A549 (cell line): ENCODE measurements around the gene MRPL55. TPM values are rescaled to one million over a fixed set of nuclear protein-coding genes. Genes with fewer than 3 reads are reported as not detected.

Experiments used
- ATAC-seq, 2 experiments: fragments of 200-7000 bp in 1 of 2; fragments of >200 bp in 1 of 2; cut with Nextera tagmentation in 1 of 2; cut with Tn5 transposase in 1 of 2; 3 replicates each; pipeline versions ENCODE4 v1.8.0 to v1.9.1; 2018 to 2020; ENCODE audit warnings: mild to moderate bottlenecking in 1 of 2, moderate library complexity in 1 of 2
- CTCF ChIA-PET: fragments of 300-600 bp; sonication (Branson Sonifier 250); formaldehyde crosslinking; extraction: SDS; loops from one replicate; lab custom pipeline; 2021; ENCODE audit warnings: antibody characterized with exemption, inconsistent platforms; lab: Yijun Ruan, JAX
- POLR2A ChIA-PET: fragments of 350-600 bp; formaldehyde crosslinking; extraction: SDS; loops from one replicate; lab custom pipeline; 2021; ENCODE audit warnings: antibody characterized with exemption, inconsistent platforms; lab: Yijun Ruan, JAX
- DNase-seq, 2 experiments: peaks; one replicate each; pipeline versions ENCODE4 v3.0.0 to v3.0.0-alpha.2; 2011 to 2016; ENCODE audit warnings: low read depth in 1 of 2, low spot score in 1 of 2
- FAIRE-seq: peaks from 2 replicates; lab custom pipeline; 2011; peaks lifted over from hg19 to GRCh38; lab: Jason Lieb, UNC
- H3K27ac ChIP-seq, 2 experiments: fragments of >200 bp; sonication (Bioruptor Twin); formaldehyde crosslinking; 3 replicates each; pipeline ENCODE4 v1.5.1; 2016 to 2017
- H3K4me1 ChIP-seq: fragments of >200 bp; sonication (Bioruptor Twin); formaldehyde crosslinking; 3 replicates; pipeline ENCODE4 v1.6.1; 2016
- H3K4me2 ChIP-seq: fragments of >200 bp; sonication (Bioruptor Twin); formaldehyde crosslinking; 3 replicates; pipeline ENCODE4 v1.6.1; 2016
- H3K4me3 ChIP-seq: fragments of >200 bp; sonication (Bioruptor Twin); formaldehyde crosslinking; 3 replicates; pipeline ENCODE4 v1.5.1; 2016
- H3K9me3 ChIP-seq: fragments of >200 bp; sonication (Bioruptor Twin); formaldehyde crosslinking; 3 replicates; pipeline ENCODE4 v1.6.1; 2016
- BHLHE40 ChIP-seq: IDR thresholded peaks from 2 replicates; pipeline ENCODE4 v1.6.1; 2012; ENCODE audit warnings: low read depth, low read length, inconsistent platforms
- CBX2 ChIP-seq: fragments of 200-600 bp; sonication (generic); IDR thresholded peaks from 2 replicates; pipeline ENCODE4 v1.6.1; 2016; ENCODE audit warnings: low read depth, mild to moderate bottlenecking, borderline replicate concordance
- CBX8 ChIP-seq: fragments of 200-600 bp; sonication (generic); IDR thresholded peaks from 2 replicates; pipeline ENCODE4 v1.6.1; 2016
- CEBPB ChIP-seq, 2 experiments: fragments of >200 bp in 1 of 2; sonication (Bioruptor Twin) in 1 of 2; formaldehyde crosslinking in 1 of 2; IDR thresholded peaks; 2 replicates each; pipeline ENCODE4 v1.6.1; 2012 to 2016
- CHD2 ChIP-seq: fragments of 150-350 bp; IDR thresholded peaks from 2 replicates; pipeline ENCODE4 v1.6.1; 2014; ENCODE audit warnings: low read length; ENCODE audit not compliant: partially characterized antibody
- CTCF ChIP-seq: fragments of >200 bp; sonication (Bioruptor Twin); formaldehyde crosslinking; IDR thresholded peaks from 3 replicates; pipeline ENCODE4 v1.5.1; 2016
- EHF ChIP-seq: fragments of 250-450 bp; sonication (Bioruptor Pico); IDR thresholded peaks from 2 replicates; pipeline ENCODE4 v1.5.0; 2020; ENCODE audit warnings: mild to moderate bottlenecking
- EP300 ChIP-seq, 2 experiments: fragments of >200 bp; sonication (Bioruptor Twin); formaldehyde crosslinking; IDR thresholded peaks; 2 replicates in 1 of 2; 3 replicates in 1 of 2; pipeline ENCODE4 v1.6.1; 2016 to 2017
- FOSL2 ChIP-seq, 2 experiments: fragments of 450-650 bp in 1 of 2; fragments of >200 bp in 1 of 2; sonication (Bioruptor Twin) in 1 of 2; formaldehyde crosslinking; IDR thresholded peaks; 2 replicates each; pipeline versions ENCODE4 v1.5.0 to v1.6.1; 2016 to 2020; ENCODE audit warnings: mild to moderate bottlenecking in 1 of 2, moderate library complexity in 1 of 2
- FOXS1 ChIP-seq: fragments of 250-450 bp; sonication (Bioruptor Pico); IDR thresholded peaks from 2 replicates; pipeline ENCODE4 v1.5.0; 2020; ENCODE audit warnings: mild to moderate bottlenecking, moderate library complexity
- GATA3 ChIP-seq: IDR thresholded peaks from 2 replicates; pipeline ENCODE4 v1.6.1; 2012; ENCODE audit warnings: borderline replicate concordance
- HDAC2 ChIP-seq: fragments of 200-600 bp; sonication (generic); IDR thresholded peaks from 2 replicates; pipeline ENCODE4 v1.6.1; 2016
- JUN ChIP-seq, 2 experiments: fragments of >200 bp; sonication (Bioruptor Twin); formaldehyde crosslinking; IDR thresholded peaks; 2 replicates in 1 of 2; 3 replicates in 1 of 2; pipeline ENCODE4 v1.6.1; 2016 to 2017
- JUNB ChIP-seq: fragments of >200 bp; sonication (Bioruptor Twin); formaldehyde crosslinking; IDR thresholded peaks from 2 replicates; pipeline ENCODE4 v1.6.1; 2016
- MAZ ChIP-seq: fragments of 150-350 bp; IDR thresholded peaks from 2 replicates; pipeline ENCODE4 v1.6.1; 2014; ENCODE audit warnings: antibody characterized with exemption, low read depth, low read length, borderline replicate concordance
- NFE2L2 ChIP-seq: fragments of 150-350 bp; conservative IDR thresholded peaks from 2 replicates; pipeline ENCODE4 v1.6.1; 2014; ENCODE audit warnings: low read length
- NPAS2 ChIP-seq: fragments of 250-450 bp; sonication (Bioruptor Pico); IDR thresholded peaks from 2 replicates; pipeline ENCODE4 v1.8.0; 2022; ENCODE audit warnings: mild to moderate bottlenecking, moderate library complexity, borderline replicate concordance
- PBX3 ChIP-seq: IDR thresholded peaks from 2 replicates; pipeline ENCODE4 v1.6.1; 2012
- POLR2A ChIP-seq: IDR thresholded peaks from 2 replicates; pipeline ENCODE4 v1.6.1; 2012; ENCODE audit warnings: mild to moderate bottlenecking, low read length
- RARB ChIP-seq: fragments of 250-450 bp; sonication (Bioruptor Pico); IDR thresholded peaks from 2 replicates; pipeline ENCODE4 v1.8.0; 2021; ENCODE audit warnings: mild to moderate bottlenecking, moderate library complexity
- RFX5 ChIP-seq: fragments of 450-650 bp; IDR thresholded peaks from 2 replicates; pipeline ENCODE4 v1.7.1; 2014; ENCODE audit warnings: antibody characterized with exemption, mild to moderate bottlenecking, moderate library complexity
- SREBF2 ChIP-seq: fragments of 450-650 bp; IDR thresholded peaks from 2 replicates; pipeline ENCODE4 v1.6.1; 2014; ENCODE audit warnings: mild to moderate bottlenecking, moderate library complexity
- ZC3H11A ChIP-seq: fragments of 450-650 bp; IDR thresholded peaks from 2 replicates; pipeline ENCODE4 v1.6.1; 2014; ENCODE audit warnings: antibody characterized with exemption, mild to moderate bottlenecking
- ZSCAN20 ChIP-seq: fragments of 250-450 bp; sonication (Bioruptor Pico); IDR thresholded peaks from 2 replicates; pipeline ENCODE4 v1.8.0; 2022; ENCODE audit warnings: mild to moderate bottlenecking, moderate library complexity
- WGBS: methylation state at CpG from one replicate; pipeline ENCODE4 v1.1.6; 2017; ENCODE audit errors: missing lambda C conversion rate; 5-methylcytosine and 5-hydroxymethylcytosine counted together
- polyA plus RNA-seq, 4 experiments: library from polyadenylated mRNA; depleted of rRNA in 3 of 4; stranded (reverse); fragments of >200 nt; fragmentation: RNase III in 1 of 4; extraction: RNeasy Plus Mini Kit Qiagen cat#74134 plus additional on column Dnase treatment in 1 of 4; gene quantifications; 2 replicates in 3 of 4; 3 replicates in 1 of 4; pipeline ENCODE4 v1.2.3, GENCODE V29; 2011 to 2017
- TF ChIP-seq, protein P1 (sequence below): fragments of 250-450 bp; sonication (Bioruptor Pico); IDR thresholded peaks from 2 replicates; pipeline ENCODE4 v1.5.0; 2020; ENCODE audit warnings: low read depth, mild to moderate bottlenecking, moderate library complexity
- TF ChIP-seq, protein P2 (sequence below): fragments of 200-600 bp; sonication (generic); IDR thresholded peaks from 2 replicates; pipeline ENCODE4 v1.6.1; 2016; ENCODE audit warnings: antibody characterized with exemption, mild to moderate bottlenecking, moderate library complexity
- TF ChIP-seq, protein P3 (sequence below): fragments of 250-450 bp; sonication (Bioruptor Pico); IDR thresholded peaks from 2 replicates; pipeline ENCODE4 v1.5.0; 2021; ENCODE audit warnings: mild to moderate bottlenecking, moderate library complexity, borderline replicate concordance
- TF ChIP-seq, protein P4 (sequence below): fragments of 450-650 bp; IDR thresholded peaks from 2 replicates; pipeline ENCODE4 v1.6.1; 2014; ENCODE audit warnings: antibody characterized with exemption

The MRPL55 gene
- polyA plus RNA-seq, 2 of the 4 experiments (the other 2 are of a cell fraction): 54.2 to 80.0 TPM

DNA sequence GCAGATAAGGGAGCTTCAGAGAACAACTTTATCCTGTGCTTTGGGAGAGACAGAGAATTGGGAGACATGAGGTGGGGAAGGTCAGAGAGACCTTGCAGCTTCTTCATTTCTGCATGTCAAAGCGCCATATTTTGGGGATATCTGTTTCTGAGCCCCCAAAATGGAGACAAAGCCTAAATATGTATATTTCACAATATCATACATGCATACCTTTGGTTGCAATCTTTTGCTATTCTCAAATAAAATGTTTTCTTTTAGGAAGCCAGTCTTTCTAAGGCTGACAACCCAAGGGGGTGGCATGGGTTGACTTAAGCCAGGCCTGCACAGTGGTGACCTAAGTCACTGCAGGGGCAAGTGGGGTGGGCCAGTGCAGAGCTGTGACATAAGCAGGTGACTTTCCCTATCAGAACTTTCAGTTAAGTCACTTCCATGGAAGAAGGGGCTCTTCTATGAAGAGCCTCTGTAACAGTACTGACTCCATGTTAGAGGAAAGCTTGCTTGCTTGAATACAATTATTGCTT is 13.9 kb upstream of the MRPL55 start:
- TF ChIP-seq NFE2L2 (no peak), JUNB (no peak), EP300 (IDR thresholded peaks at IDR 0.05) (no peak), FOSL2 (IDR thresholded peaks at IDR 0.05) (no peak), FOSL2 (CRISPR knock-in tag; IDR thresholded peaks at IDR 0.05) (no peak), CHD2 (no peak), SREBF2 (no peak), MAZ (no peak), JUN (IDR thresholded peaks at IDR 0.05) (no peak), POLR2A (no peak), CBX2 (no peak), HDAC2 (no peak), PBX3 (no peak)
- TF ChIP-seq, protein P1, sequence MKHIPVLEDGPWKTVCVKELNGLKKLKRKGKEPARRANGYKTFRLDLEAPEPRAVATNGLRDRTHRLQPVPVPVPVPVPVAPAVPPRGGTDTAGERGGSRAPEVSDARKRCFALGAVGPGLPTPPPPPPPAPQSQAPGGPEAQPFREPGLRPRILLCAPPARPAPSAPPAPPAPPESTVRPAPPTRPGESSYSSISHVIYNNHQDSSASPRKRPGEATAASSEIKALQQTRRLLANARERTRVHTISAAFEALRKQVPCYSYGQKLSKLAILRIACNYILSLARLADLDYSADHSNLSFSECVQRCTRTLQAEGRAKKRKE (CRISPR knock-in tag): no peak
- FAIRE-seq (no peak), ATAC-seq (no peak), DNase-seq (no peak)
- Histone ChIP-seq H3K9me3 (peaks cover 11% of the 10 kb centered on the region), H3K27ac (no peak overlapping the region), H3K4me2 (no peak overlapping the region), H3K4me1 (no peaks in the 10 kb centered on the region), H3K4me3 (no peak overlapping the region)
- WGBS: 15% methylated on average over 1 of the region's 1 CpG
- CTCF ChIA-PET: interaction anchor here (0.9 to 3.2 kb wide), 6 partner anchors 9 to 124 kb away, joined by 3 to 27 read pairs (median 4); partner anchors contain the start of gene IBA57
- POLR2A ChIA-PET: no interaction called here

GRCh38 chr1:228120857-228121489 is 11.9 kb upstream of the MRPL55 start:
- WGBS: 48% methylated on average over 5 of the region's 5 CpGs
- POLR2A ChIA-PET: interaction anchor here (1.1 kb wide), 1 partner anchor 11 kb away, joined by 4 read pairs; no protein-coding TSS in a partner anchor
- no peaks in the 10 kb centered on the region for H3K4me1 ChIP-seq
- FAIRE-seq (no peak), DNase-seq (no peak), ATAC-seq (0 out of 6 replicates have a peak, but pooled peaks of 1 of the 2 experiments have one; percentile 40)
- no peak overlapping the region for H3K4me2 ChIP-seq
- no peak overlapping the region for H3K27ac ChIP-seq
- peaks cover 19% of the 10 kb centered on the region for H3K9me3 ChIP-seq
- H3K4me3 ChIP-seq: no peak overlapping the region
- CTCF ChIA-PET: interaction anchor here (0.7 to 3.2 kb wide), 3 partner anchors 11 to 132 kb away, joined by 3 to 27 read pairs (median 5); no protein-coding TSS in a partner anchor
- no peak for TF ChIP-seq FOSL2 (IDR thresholded peaks at IDR 0.05)
- no peak for TF ChIP-seq FOSL2 (CRISPR knock-in tag; IDR thresholded peaks at IDR 0.05)
- TF ChIP-seq ZC3H11A: no peak
- TF ChIP-seq FOXS1: no peak
- no peak for TF ChIP-seq EHF
- TF ChIP-seq CEBPB (IDR thresholded peaks at IDR 0.05): no peak
- TF ChIP-seq, protein P2, sequence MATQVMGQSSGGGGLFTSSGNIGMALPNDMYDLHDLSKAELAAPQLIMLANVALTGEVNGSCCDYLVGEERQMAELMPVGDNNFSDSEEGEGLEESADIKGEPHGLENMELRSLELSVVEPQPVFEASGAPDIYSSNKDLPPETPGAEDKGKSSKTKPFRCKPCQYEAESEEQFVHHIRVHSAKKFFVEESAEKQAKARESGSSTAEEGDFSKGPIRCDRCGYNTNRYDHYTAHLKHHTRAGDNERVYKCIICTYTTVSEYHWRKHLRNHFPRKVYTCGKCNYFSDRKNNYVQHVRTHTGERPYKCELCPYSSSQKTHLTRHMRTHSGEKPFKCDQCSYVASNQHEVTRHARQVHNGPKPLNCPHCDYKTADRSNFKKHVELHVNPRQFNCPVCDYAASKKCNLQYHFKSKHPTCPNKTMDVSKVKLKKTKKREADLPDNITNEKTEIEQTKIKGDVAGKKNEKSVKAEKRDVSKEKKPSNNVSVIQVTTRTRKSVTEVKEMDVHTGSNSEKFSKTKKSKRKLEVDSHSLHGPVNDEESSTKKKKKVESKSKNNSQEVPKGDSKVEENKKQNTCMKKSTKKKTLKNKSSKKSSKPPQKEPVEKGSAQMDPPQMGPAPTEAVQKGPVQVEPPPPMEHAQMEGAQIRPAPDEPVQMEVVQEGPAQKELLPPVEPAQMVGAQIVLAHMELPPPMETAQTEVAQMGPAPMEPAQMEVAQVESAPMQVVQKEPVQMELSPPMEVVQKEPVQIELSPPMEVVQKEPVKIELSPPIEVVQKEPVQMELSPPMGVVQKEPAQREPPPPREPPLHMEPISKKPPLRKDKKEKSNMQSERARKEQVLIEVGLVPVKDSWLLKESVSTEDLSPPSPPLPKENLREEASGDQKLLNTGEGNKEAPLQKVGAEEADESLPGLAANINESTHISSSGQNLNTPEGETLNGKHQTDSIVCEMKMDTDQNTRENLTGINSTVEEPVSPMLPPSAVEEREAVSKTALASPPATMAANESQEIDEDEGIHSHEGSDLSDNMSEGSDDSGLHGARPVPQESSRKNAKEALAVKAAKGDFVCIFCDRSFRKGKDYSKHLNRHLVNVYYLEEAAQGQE: no peak
- TF ChIP-seq CBX8: no peak
- no peak for TF ChIP-seq GATA3
- TF ChIP-seq RFX5: no peak
- TF ChIP-seq CHD2: no peak
- no peak for TF ChIP-seq BHLHE40
- TF ChIP-seq, protein P3, sequence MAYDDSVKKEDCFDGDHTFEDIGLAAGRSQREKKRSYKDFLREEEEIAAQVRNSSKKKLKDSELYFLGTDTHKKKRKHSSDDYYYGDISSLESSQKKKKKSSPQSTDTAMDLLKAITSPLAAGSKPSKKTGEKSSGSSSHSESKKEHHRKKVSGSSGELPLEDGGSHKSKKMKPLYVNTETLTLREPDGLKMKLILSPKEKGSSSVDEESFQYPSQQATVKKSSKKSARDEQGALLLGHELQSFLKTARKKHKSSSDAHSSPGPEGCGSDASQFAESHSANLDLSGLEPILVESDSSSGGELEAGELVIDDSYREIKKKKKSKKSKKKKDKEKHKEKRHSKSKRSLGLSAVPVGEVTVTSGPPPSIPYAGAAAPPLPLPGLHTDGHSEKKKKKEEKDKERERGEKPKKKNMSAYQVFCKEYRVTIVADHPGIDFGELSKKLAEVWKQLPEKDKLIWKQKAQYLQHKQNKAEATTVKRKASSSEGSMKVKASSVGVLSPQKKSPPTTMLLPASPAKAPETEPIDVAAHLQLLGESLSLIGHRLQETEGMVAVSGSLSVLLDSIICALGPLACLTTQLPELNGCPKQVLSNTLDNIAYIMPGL (CRISPR knock-in tag): no peak
- TF ChIP-seq ZSCAN20: no peak
- no peak for TF ChIP-seq CTCF
- TF ChIP-seq, protein P4, sequence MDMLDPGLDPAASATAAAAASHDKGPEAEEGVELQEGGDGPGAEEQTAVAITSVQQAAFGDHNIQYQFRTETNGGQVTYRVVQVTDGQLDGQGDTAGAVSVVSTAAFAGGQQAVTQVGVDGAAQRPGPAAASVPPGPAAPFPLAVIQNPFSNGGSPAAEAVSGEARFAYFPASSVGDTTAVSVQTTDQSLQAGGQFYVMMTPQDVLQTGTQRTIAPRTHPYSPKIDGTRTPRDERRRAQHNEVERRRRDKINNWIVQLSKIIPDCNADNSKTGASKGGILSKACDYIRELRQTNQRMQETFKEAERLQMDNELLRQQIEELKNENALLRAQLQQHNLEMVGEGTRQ: no peak
- no peak for TF ChIP-seq RARB (CRISPR knock-in tag)
- no peak for TF ChIP-seq NPAS2 (CRISPR knock-in tag)
